Fibroblast of pulmonary artery (primary cell): ENCODE data around the gene UBE2E2.
"Not testable (repeated sequence)": the region's sequence is repeated elsewhere in the genome, so short reads cannot be mapped to it uniquely, and the experiment has no call there.

Experiments used
- DNase-seq: peaks from one replicate; pipeline ENCODE4 v3.0.0-alpha.2; 2010; ENCODE audit warnings: low read depth
- H3K4me3 ChIP-seq: replicated peaks from 2 replicates; pipeline ENCODE4 v1.5.1; 2011; ENCODE audit warnings: low read depth, mild to moderate bottlenecking, control low read depth, low read length, moderate library complexity
- CTCF ChIP-seq: IDR thresholded peaks from 2 replicates; pipeline ENCODE4 v1.5.1; 2011; ENCODE audit warnings: mild to moderate bottlenecking, control low read depth, low read length, inconsistent platforms; ENCODE audit errors: missing control alignments

Gene UBE2E2

GRCh38 chr3:23330568-23330967, 127.4 kb downstream of the UBE2E2 start:
- DNase-seq, result no peak
- TF ChIP-seq CTCF, result no peak

GRCh38 chr3:23331141-23331935, 128.2 kb downstream of the UBE2E2 start:
- DNase-seq, result no peak
- no peak overlapping the region for H3K4me3 ChIP-seq
- no peak for TF ChIP-seq CTCF

More at GRCh38 chr3:23330568-23330967, 127.4 kb downstream of the UBE2E2 start:
- H3K4me3 ChIP-seq, result no peak overlapping the region

GRCh38 chr3:23333633-23334032, 130.5 kb downstream of the UBE2E2 start:
- DNase-seq, result no peak
- H3K4me3 ChIP-seq, result no peak overlapping the region
- no peak for TF ChIP-seq CTCF

GRCh38 chr3:23336853-23337252, 133.7 kb downstream of the UBE2E2 start:
- not testable (repeated sequence) for H3K4me3 ChIP-seq, DNase-seq

- no peak for DNase-seq
- H3K4me3 ChIP-seq, result no peak overlapping the region
- no peak for TF ChIP-seq CTCF
Measured at GRCh38 chr3:23341147-23341838, 138.2 kb downstream of the UBE2E2 start.

- TF ChIP-seq CTCF, result no peak
- no peak overlapping the region for H3K4me3 ChIP-seq
- no peak for DNase-seq
Measured at GRCh38 chr3:23342343-23342742, 139.2 kb downstream of the UBE2E2 start.

- TF ChIP-seq CTCF, result no peak
- DNase-seq, result no peak
- H3K4me3 ChIP-seq, result no peak overlapping the region
Measured at GRCh38 chr3:23343509-23343908, 140.4 kb downstream of the UBE2E2 start.
